GM18517 (cell line): ENCODE data around the gene ABHD14A.

Source experiments
- ATAC-seq: cut with Tn5 transposase; IDR thresholded peaks from one replicate; pipeline ENCODE4 v1.9.1; 2021; ENCODE audit warnings: mild to moderate bottlenecking, moderate library complexity; ENCODE audit not compliant: unreplicated experiment

The ABHD14A gene

DNA sequence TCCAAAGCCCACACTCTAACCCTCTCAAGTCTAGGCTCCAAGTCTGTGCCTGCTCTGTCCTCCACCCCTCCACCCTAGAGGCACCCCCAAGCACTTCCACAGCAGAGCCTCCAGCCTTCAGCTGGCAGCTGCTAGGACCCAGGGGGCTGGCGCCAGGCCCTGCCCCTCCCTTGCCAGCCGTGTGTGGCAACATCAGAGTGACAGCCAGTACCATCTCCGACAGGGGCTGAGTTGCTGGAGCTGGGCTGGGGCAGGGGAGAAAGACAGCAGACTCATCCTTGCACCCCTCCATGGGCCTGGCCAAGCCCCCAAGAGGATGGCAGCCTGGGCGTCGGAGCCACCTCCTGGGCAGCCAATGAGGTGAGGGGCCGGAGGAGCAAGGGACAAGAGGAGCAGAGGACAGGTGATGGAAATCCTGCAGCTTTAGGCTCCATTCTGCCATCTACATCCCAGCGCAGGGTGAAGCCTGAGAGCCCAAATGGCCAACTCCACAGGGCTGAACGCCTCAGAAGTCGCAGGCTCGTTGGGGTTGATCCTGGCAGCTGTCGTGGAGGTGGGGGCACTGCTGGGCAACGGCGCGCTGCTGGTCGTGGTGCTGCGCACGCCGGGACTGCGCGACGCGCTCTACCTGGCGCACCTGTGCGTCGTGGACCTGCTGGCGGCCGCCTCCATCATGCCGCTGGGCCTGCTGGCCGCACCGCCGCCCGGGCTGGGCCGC, 19.5 kb upstream of the ABHD14A start, which contains the start of gene GPR62:
TSS of gene GPR62 (plus strand) at position 207 of the 718 bp plus-strand sequence. CDS start at position 479, 272 bp downstream.
- no peak for ATAC-seq

GRCh38 chr3:51955893-51956770, 18.7 kb upstream of the ABHD14A start:
- no peak for ATAC-seq

GRCh38 chr3:51957520-51958205, 17.2 kb upstream of the ABHD14A start:
- ATAC-seq, result no peak

DNA sequence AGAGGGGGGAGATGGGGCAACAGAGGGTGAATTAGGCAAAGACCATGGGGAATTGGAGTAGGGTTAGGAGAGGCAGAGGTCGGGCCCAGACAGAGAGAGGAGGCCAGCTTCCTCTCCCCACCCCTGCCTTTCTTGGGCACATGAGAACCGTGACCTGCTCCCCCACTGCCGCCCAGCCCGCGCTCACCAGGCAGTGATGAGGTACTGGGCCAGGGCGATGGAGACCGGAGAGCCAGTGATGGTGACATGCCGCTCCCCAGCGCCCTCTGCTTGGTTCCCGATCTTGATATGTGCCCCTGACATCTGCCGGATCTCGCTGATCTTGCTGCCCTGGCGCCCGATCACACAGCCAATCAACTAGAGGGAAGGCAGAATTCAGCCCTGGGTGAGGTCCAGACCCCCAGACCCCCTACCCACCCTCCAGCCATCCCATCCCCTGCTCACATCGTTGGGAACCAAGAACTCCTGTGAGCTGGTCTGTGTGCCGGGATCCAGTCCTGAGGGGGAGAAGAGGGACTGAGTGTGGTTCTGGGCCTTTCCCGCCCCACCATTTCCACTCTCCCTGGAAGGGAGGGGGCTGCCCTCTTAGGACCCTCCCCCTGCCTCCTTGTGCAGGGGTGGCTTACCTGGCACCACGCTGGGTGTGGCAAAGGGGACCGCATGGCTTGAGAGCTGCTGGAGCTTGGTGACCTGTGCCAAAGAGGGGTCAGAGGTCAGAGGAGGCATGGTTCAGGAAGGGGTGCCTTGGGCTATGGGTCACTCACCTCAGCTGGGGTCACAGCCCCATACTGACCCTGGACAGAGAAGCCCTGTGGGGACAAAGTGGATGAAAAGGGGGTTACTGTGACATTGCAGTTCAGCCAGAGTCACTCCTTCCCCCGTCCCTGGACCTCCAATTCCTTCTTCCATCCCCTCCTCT, 16.0 kb upstream of the ABHD14A start:
- no peak for ATAC-seq

GRCh38 chr3:51959651-51960050, 15.2 kb upstream of the ABHD14A start:
- no peak for ATAC-seq

- no peak for ATAC-seq
These were observed 14.5 kb upstream of the ABHD14A start for GRCh38 chr3:51960386-51960785.

DNA sequence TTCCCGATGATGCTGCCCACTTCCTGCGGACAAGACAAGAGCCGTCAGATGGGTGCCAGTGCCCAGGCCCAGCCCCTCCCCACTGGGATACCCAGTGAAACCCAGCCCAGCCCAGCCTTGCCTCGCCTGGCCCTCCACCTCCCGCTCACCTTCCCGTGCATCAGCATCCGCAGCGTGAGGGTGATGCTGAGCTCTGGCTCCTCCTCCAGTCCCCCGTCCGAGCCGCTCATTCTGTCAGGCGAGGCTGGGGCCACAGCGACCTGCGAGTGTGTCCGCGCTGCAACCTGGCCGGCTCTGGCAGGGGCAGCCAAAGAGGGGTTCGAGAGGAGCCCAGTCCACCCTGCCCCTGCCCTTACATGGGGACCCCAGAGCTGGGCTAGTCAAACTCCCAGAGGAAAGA, 13.9 kb upstream of the ABHD14A start:
- ATAC-seq, result no peak

DNA sequence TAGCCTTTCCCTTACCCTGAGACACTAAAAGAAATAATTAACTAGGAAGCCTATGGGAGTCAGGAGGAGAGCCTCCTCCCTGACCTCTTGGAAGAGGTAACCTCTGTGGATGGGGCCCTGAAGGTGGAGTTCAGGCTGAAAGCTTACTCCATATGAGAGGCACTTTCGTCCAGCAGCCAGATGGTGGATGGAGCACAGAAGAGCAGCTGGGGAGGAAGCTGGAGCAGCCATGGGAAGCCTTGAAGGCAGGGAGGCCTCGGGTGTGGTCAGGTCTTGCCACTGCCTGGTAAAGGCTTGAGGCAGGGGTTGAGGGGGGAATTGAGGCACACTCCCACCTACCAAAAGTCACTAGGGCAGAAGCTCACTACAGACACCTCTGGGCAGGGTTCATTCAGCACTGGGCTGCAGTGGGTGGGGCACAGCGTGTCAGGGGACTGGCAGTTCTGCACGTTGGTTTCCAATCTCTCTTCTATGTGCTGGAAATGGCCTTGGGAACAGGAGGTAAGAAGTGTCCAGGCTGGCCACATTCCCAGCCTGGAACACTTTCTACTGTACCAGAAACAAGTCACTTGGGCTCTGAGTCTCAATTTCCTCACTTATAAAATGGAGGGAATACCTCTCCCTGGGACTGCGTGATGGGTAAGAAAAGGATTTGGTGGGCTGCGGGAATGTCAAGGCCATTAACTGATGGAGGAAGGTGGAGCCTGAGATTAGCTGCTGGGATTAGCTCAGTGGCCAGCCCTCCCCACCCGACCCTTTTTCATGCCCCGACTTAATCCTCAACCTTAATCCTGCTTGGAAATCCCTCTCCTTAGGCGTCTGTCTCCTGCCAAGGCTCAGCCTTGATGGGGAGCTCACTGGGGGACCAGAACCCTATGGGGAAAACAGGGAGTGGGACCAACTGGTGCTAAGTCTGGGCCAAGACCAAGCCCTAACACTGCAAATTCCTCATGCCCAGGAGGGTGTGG, 13.0 kb upstream of the ABHD14A start:
- no peak for ATAC-seq

GRCh38 chr3:51962854-51963530, 11.9 kb upstream of the ABHD14A start:
- ATAC-seq, result no peak

DNA sequence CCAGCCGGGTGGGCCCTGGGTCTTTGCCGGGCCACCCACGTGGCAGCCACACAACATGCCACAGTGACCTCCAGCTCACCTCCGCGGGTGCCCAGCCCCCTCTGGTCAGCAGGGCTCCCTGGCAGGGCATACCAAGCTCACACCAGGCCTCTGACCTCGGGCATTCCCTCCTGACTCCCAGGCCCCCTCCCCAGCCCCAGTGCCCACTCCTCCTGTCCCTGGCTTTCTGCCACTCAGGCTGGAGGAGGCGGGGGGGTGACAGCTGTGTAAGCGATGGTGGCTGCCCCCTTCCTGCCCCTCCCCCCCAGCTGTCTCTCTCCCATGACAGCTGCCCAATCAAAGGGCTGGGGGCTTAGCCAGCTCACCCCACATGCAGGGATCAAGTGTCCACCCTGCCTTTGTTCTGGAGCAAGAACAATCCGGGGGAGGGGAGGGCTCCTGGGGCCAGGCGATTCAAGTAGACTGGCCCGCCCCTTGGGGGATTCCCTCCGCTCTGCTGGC, 10.9 kb upstream of the ABHD14A start:
- no peak for ATAC-seq

DNA sequence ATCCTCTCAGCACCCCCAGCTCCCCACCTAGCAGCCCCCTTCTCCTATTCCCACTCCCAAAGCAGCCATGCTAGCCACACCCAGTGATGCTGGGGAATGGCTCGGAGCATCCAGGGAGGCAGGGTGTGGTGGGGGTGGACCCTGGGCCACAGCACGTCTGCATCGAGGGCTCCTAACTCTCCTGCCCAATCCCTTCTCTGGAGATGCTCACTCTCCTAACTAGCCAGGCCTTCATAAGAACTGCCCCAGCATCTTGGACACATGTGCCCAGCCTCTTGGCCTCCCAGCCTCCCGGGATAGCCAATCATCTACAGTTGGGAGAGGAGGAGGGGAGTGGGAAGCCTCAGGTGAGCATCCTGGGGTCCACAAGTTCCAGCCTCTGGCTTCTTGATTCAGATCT, 10.3 kb upstream of the ABHD14A start:
- ATAC-seq, result no peak

- no peak for ATAC-seq
These were observed 8.8 kb upstream of the ABHD14A start for GRCh38 chr3:51966016-51966415.

DNA sequence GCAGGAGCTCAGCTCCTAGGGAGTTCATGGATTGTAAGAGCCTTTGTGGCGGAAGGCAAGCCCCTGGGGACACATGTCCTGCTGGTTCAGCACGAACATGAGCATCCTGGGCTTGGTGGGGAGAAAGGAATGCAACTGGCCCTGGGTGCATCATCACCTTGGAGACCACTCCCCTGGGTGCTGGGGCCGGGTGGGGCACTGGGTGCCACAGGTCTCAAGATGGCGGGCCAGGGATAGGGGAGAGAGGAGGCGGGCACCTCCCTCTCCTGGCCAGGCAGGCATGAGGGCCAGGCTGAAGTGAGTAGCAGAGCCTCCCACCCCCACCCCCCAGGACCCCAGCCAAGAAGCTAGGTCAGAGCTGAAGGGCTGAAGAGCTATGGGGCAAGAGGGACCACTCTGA, 8.4 kb upstream of the ABHD14A start:
- no peak for ATAC-seq

GRCh38 chr3:51966922-51967383, 7.9 kb upstream of the ABHD14A start:
- no peak for ATAC-seq

- no peak for ATAC-seq
These were observed 7.3 kb upstream of the ABHD14A start, which contains the start of gene PCBP4 for GRCh38 chr3:51967384-51968169. Gene PCBP4 (minus strand): TSS chr3:51967454. CDS start chr3:51961240, 6,214 bp downstream.

GRCh38 chr3:51968170-51968775, 6.6 kb upstream of the ABHD14A start:
- ATAC-seq, result no peak
